ENCODE results near the gene MGAT4D. TPM values are rescaled to one million over a fixed set of nuclear protein-coding genes. Genes with fewer than 3 reads are reported as not detected.

MGAT4D gene
- total RNA-seq, 1 experiment from 2014 or later = not detected

Other genes starting within 250 kb of the MGAT4D start
- gene SCOC, start 124.6 kb downstream of the MGAT4D start, total RNA-seq (2021; ENCODE audit: unreplicated experiment) = 30.2 TPM
- 5.4 TPM for gene CLGN, start 70.6 kb downstream of the MGAT4D start, total RNA-seq (2021; ENCODE audit: unreplicated experiment)
- 20.9 TPM for gene ELMOD2, start 25.9 kb upstream of the MGAT4D start, total RNA-seq (2021; ENCODE audit: unreplicated experiment)
- gene UCP1, start 70.7 kb upstream of the MGAT4D start, total RNA-seq (2021; ENCODE audit: unreplicated experiment) = not detected

Data from Panc1 (cell line).